H1 (cell line): ENCODE data around the gene JAG2. TPM values are rescaled to one million over a fixed set of nuclear protein-coding genes. Genes with fewer than 3 reads are reported as not detected.

ENCODE experiments used
- CTCF ChIA-PET: fragments of 300-600 bp; sonication (Branson Sonifier 250); formaldehyde crosslinking; loops from one replicate; lab custom pipeline; 2021; ENCODE audit not compliant: partially characterized antibody; lab: Charles Lee
- POLR2A ChIA-PET: fragments of 300-600 bp; sonication (Branson Sonifier 250); formaldehyde crosslinking; loops from one replicate; lab custom pipeline; 2021; ENCODE audit warnings: inconsistent platforms; ENCODE audit not compliant: partially characterized antibody; lab: Charles Lee
- DNase-seq, 2 experiments: peaks; one replicate each; pipeline versions ENCODE4 v3.0.0 to v3.0.0-alpha.2; 2010 to 2022; ENCODE audit warnings: low spot score in 2 of 2, low read depth in 1 of 2, mixed read lengths in 1 of 2
- FAIRE-seq: peaks from 2 replicates; lab custom pipeline; 2011; peaks lifted over from hg19 to GRCh38; lab: Jason Lieb, UNC
- H2AFZ ChIP-seq: 2 replicates; pipeline ENCODE4 v1.8.1; 2012; ENCODE audit warnings: low read length, inconsistent platforms
- H2AK5ac ChIP-seq: 2 replicates; pipeline ENCODE4 v1.6.1; 2013; ENCODE audit warnings: low read depth, low read length
- H2BK120ac ChIP-seq: replicated peaks from 2 replicates; pipeline ENCODE3; 2013; ENCODE audit warnings: low read depth, low read length, inconsistent platforms
- H2BK12ac ChIP-seq: 2 replicates; pipeline ENCODE4 v1.6.1; 2013; ENCODE audit warnings: low read depth, low read length
- H2BK15ac ChIP-seq: 2 replicates; pipeline ENCODE4 v1.6.1; 2013; ENCODE audit warnings: low read length
- H2BK20ac ChIP-seq: 2 replicates; pipeline ENCODE4 v1.6.1; 2013; ENCODE audit warnings: low read length
- H2BK5ac ChIP-seq: 2 replicates; pipeline ENCODE4 v1.6.1; 2013; ENCODE audit warnings: low read depth, low read length
- H3K14ac ChIP-seq: 2 replicates; pipeline ENCODE4 v1.6.1; 2013; ENCODE audit warnings: inconsistent platforms; ENCODE audit not compliant: insufficient read length
- H3K18ac ChIP-seq: 2 replicates; pipeline ENCODE4 v1.6.1; 2013; ENCODE audit warnings: low read length; ENCODE audit errors: extremely low read depth
- H3K23ac ChIP-seq: 2 replicates; pipeline ENCODE4 v1.6.1; 2013; ENCODE audit warnings: inconsistent platforms; ENCODE audit not compliant: insufficient read length
- H3K23me2 ChIP-seq: 2 replicates; pipeline ENCODE4 v1.6.1; 2013; ENCODE audit warnings: low read depth, low read length
- H3K27ac ChIP-seq: 2 replicates; pipeline ENCODE4 v1.6.1; 2011; ENCODE audit warnings: low read depth, low read length, inconsistent platforms
- H3K27me3 ChIP-seq, 4 experiments: replicated peaks in 1 of 4; 1 replicate in 1 of 4; 2 replicates in 3 of 4; pipeline versions ENCODE4 v1.6.1 to v1.8.1; 2011 to 2013; ENCODE audit warnings: low read length in 3 of 4, mild to moderate bottlenecking in 3 of 4, inconsistent platforms in 2 of 4, mixed read lengths in 2 of 4, moderate library complexity in 1 of 4; ENCODE audit not compliant: control insufficient read depth in 3 of 4, insufficient read depth in 3 of 4; ENCODE audit errors: extremely low read depth in 1 of 4
- H3K36me3 ChIP-seq, 4 experiments: 2 replicates each; pipeline versions ENCODE4 v1.6.1 to v1.8.1; 2011 to 2013; ENCODE audit warnings: mild to moderate bottlenecking in 4 of 4, low read length in 3 of 4, moderate library complexity in 2 of 4, control low read depth in 1 of 4, inconsistent platforms in 1 of 4; ENCODE audit not compliant: insufficient read depth in 4 of 4, control insufficient read depth in 2 of 4
- H3K4ac ChIP-seq: replicated peaks from 2 replicates; pipeline ENCODE3; 2013; ENCODE audit warnings: low read length, low read depth, mixed read lengths, inconsistent platforms; ENCODE audit not compliant: insufficient read length
- H3K4me1 ChIP-seq, 4 experiments: replicated peaks in 1 of 4; 1 replicate in 1 of 4; 2 replicates in 3 of 4; pipeline versions ENCODE4 v1.6.1 to v1.8.1; 2011 to 2013; ENCODE audit warnings: low read length in 3 of 4, inconsistent platforms in 2 of 4, mixed read lengths in 1 of 4; ENCODE audit not compliant: insufficient read depth in 4 of 4, control insufficient read depth in 3 of 4
- H3K4me2 ChIP-seq, 2 experiments: 2 replicates each; pipeline versions ENCODE4 v1.6.1 to v1.8.1; 2011 to 2013; ENCODE audit warnings: low read depth in 2 of 2, low read length in 2 of 2, control low read depth in 1 of 2, inconsistent platforms in 1 of 2, mild to moderate bottlenecking in 1 of 2; ENCODE audit not compliant: insufficient read depth in 1 of 2
- H3K4me3 ChIP-seq, 4 experiments: fragments of 200-600, 300-600 bp in 1 of 4; sonication (generic), shearing (Covaris generic), sonication (Bioruptor Twin) in 1 of 4; 2 replicates each; pipeline versions ENCODE4 v1.5.1 to v1.8.1; 2011 to 2016; ENCODE audit warnings: low read length in 4 of 4, low read depth in 3 of 4, control low read depth in 2 of 4, inconsistent platforms in 2 of 4, mild to moderate bottlenecking in 2 of 4, mixed read lengths in 1 of 4, moderate library complexity in 1 of 4; ENCODE audit not compliant: insufficient read depth in 2 of 4; ENCODE audit errors: extremely low read depth in 1 of 4
- H3K56ac ChIP-seq: replicated peaks from 2 replicates; pipeline ENCODE3; 2013; ENCODE audit warnings: low read depth, mild to moderate bottlenecking, mixed read lengths, low read length, inconsistent platforms; ENCODE audit not compliant: insufficient read length
- H3K79me1 ChIP-seq: 2 replicates; pipeline ENCODE4 v1.6.1; 2013; ENCODE audit warnings: low read depth, low read length, control low read depth
- H3K79me2 ChIP-seq, 2 experiments: 2 replicates each; pipeline versions ENCODE4 v1.6.1 to v1.8.1; 2012 to 2013; ENCODE audit warnings: low read length in 2 of 2, mild to moderate bottlenecking in 2 of 2, inconsistent platforms in 1 of 2; ENCODE audit not compliant: insufficient read depth in 2 of 2, control insufficient read depth in 1 of 2
- H3K9ac ChIP-seq, 4 experiments: replicated peaks in 1 of 4; 1 replicate in 1 of 4; 2 replicates in 3 of 4; pipeline versions ENCODE4 v1.6.1 to v1.8.1; 2011 to 2013; ENCODE audit warnings: low read depth in 3 of 4, low read length in 3 of 4, control low read depth in 2 of 4, mild to moderate bottlenecking in 2 of 4, moderate library complexity in 2 of 4, inconsistent platforms in 1 of 4; ENCODE audit errors: extremely low read depth in 1 of 4
- H3K9me3 ChIP-seq, 2 experiments: 2 replicates each; pipeline versions ENCODE4 v1.6.1 to v1.8.1; 2012 to 2013; ENCODE audit warnings: mild to moderate bottlenecking in 2 of 2, moderate library complexity in 2 of 2, control low read depth in 1 of 2, inconsistent platforms in 1 of 2, low read depth in 1 of 2, low read length in 1 of 2, mixed read lengths in 1 of 2; ENCODE audit not compliant: insufficient read depth in 2 of 2
- H4K20me1 ChIP-seq, 2 experiments: replicated peaks in 1 of 2; 2 replicates each; pipeline versions ENCODE3 to v1.8.1; 2011 to 2013; ENCODE audit warnings: inconsistent platforms in 2 of 2, low read length in 2 of 2, mild to moderate bottlenecking in 1 of 2; ENCODE audit not compliant: insufficient read depth in 2 of 2, control insufficient read depth in 1 of 2
- H4K5ac ChIP-seq: 2 replicates; pipeline ENCODE4 v1.6.1; 2013; ENCODE audit warnings: low read length, low read depth, mixed read lengths, inconsistent platforms; ENCODE audit not compliant: insufficient read length
- H4K8ac ChIP-seq: 2 replicates; pipeline ENCODE4 v1.8.0; 2013; ENCODE audit warnings: mild to moderate bottlenecking, moderate library complexity, low read length, inconsistent platforms; ENCODE audit not compliant: insufficient read depth; ENCODE audit errors: extremely low read depth
- H4K91ac ChIP-seq: replicated peaks from 2 replicates; pipeline ENCODE3; 2013; ENCODE audit warnings: low read length, mixed read lengths, inconsistent platforms; ENCODE audit not compliant: insufficient read length
- CBX5 ChIP-seq: fragments of 300-800, 300-1000 bp; sonication (generic); IDR thresholded peaks from 2 replicates; pipeline ENCODE4 v1.7.1; 2016; ENCODE audit warnings: antibody characterized with exemption, low read length, low read depth
- CHD1 ChIP-seq: IDR thresholded peaks from 2 replicates; pipeline ENCODE4 v1.6.1; 2012; ENCODE audit warnings: low read depth, low read length, improper control_type of control experiment
- EZH2 ChIP-seq: fragments of 200-600 bp; sonication (generic); IDR thresholded peaks from 2 replicates; pipeline ENCODE4 v1.7.1; 2012; ENCODE audit warnings: low read depth, mild to moderate bottlenecking, moderate library complexity, low read length, inconsistent platforms; ENCODE audit not compliant: severe bottlenecking
- GABPA ChIP-seq: IDR thresholded peaks from 2 replicates; pipeline ENCODE4 v1.6.1; 2011; ENCODE audit warnings: mild to moderate bottlenecking, low read length, moderate library complexity, borderline replicate concordance; ENCODE audit not compliant: insufficient read depth
- POLR2A ChIP-seq, 2 experiments: IDR thresholded peaks; 1 replicate in 1 of 2; 2 replicates in 1 of 2; pipeline ENCODE4 v1.6.1; 2011; ENCODE audit warnings: low read depth in 2 of 2, low read length in 2 of 2, mild to moderate bottlenecking in 2 of 2; ENCODE audit errors: control extremely low read depth in 1 of 2
- SIN3A ChIP-seq, 2 experiments: IDR thresholded peaks in 1 of 2; conservative IDR thresholded peaks in 1 of 2; 2 replicates each; pipeline ENCODE4 v1.6.1; 2011 to 2012; ENCODE audit warnings: low read length in 2 of 2, improper control_type of control experiment in 1 of 2, low read depth in 1 of 2, mild to moderate bottlenecking in 1 of 2
- SIX5 ChIP-seq: IDR thresholded peaks from 2 replicates; pipeline ENCODE4 v1.6.1; 2011; ENCODE audit warnings: mild to moderate bottlenecking, low read depth, low read length
- SP4 ChIP-seq: IDR thresholded peaks from 2 replicates; pipeline ENCODE4 v1.6.1; 2012; ENCODE audit warnings: low read length, inconsistent platforms
- WGBS, 2 experiments: shearing (Covaris generic) in 1 of 2; methylation state at CpG; one replicate each; pipeline versions ENCODE4 v1.1.6 to v1.1.7; 2013 to 2015; ENCODE audit warnings: low lambda C conversion rate in 2 of 2, mixed read lengths in 2 of 2, inconsistent platforms in 1 of 2, low coverage in 1 of 2, missing lambda C conversion rate in 1 of 2; ENCODE audit not compliant: insufficient replicate concordance in 2 of 2, insufficient coverage in 1 of 2, insufficient read length in 1 of 2; ENCODE audit errors: extremely low coverage in 1 of 2, missing lambda C conversion rate in 1 of 2; 5-methylcytosine and 5-hydroxymethylcytosine counted together
- polyA plus RNA-seq, 7 experiments: library from polyadenylated mRNA; depleted of rRNA in 3 of 7; stranded (reverse) in 5 of 7; unstranded in 2 of 7; fragments of >200 nt in 5 of 7; fragments of 200-250 nt in 2 of 7; gene quantifications; 1 replicate in 5 of 7; 2 replicates in 1 of 7; 4 replicates in 1 of 7; pipeline versions ENCODE4 v1.2.1 to v1.2.3, GENCODE V29; 2011 to 2013; ENCODE audit warnings: missing spikeins in 2 of 7, mixed read lengths in 2 of 7
- total RNA-seq: library from RNA; stranded (reverse); fragmentation: NEBNext Ultra II Directional; extraction: Animal tissue kit (Norgen Biotek cat#: 25700); gene quantifications from 2 replicates; pipeline ENCODE4 v1.2.1, GENCODE V29; 2021
- TF ChIP-seq, protein P1 (sequence below): IDR thresholded peaks from 2 replicates; pipeline ENCODE4 v1.6.1; 2012; ENCODE audit warnings: inconsistent platforms

Gene JAG2
- total and polyA plus RNA-seq, 2 of the 8 experiments (the other 6 are each of a cell fraction or from before 2014, with no cell fraction given), result 2.8 to 6.2 TPM

DNA sequence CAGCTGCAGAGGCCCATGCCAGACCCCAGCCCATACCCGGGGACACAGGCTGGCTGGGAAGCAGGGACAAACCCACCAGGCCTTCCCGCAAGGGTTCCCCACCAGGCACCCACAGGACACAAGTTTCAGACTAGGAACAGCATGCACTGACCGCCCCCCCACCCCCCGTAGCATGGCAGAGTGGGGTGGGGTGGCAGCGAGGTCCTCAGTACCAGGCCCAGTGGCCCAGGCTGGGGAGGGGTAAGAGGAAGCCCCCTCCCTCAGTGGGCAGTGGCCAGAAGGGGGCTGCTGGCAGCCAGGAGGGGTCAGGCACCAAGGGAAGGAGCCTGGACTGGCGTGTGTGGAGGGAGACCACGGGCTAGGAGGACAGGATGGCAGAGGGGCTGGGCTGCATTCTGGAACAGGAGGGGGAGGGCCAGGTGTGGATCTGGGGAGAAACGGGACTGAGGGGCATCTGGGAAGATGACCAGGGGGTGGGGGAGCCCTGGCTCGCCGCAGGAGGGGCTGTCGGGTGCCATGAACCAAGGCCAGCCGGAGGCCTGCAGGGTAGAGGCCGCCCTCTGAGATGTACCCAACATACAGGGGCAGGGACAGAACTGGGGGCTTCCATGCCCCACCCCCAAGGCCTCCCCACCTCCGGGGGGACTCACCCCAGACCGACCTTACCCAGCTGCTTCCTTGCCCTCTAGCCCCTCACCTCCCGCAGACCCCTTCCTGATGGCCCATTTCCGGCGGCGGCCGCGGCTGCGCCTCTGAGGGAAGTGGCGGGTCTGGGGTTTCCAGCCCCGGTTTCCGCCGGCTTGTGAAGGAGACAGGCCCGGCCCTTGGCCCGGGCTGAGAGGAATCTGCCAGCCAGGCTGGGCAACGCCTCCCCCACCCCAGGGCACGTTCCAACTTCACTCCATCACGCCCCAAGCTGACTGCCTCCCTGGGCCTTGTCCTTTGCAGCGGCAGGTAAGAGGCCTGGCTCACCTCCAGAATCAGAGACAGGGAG, 5.6 kb upstream of the JAG2 start:
- Histone ChIP-seq H3K79me1 (no peaks in the 10 kb centered on the region; the same call in 1 of the 2 replicates), H3K56ac (no peak overlapping the region), H4K8ac (no peak overlapping the region), H4K5ac (no peak overlapping the region), H2BK120ac (no peak overlapping the region), H3K4me3 (no peak overlapping the region), H3K9me3 (no peaks in the 10 kb centered on the region), H3K4ac (no peak overlapping the region), H2BK20ac (no peak overlapping the region), H3K4me2 (no peak overlapping the region), H2BK12ac (no peak overlapping the region), H3K18ac (no peak overlapping the region), H2AK5ac (no peak overlapping the region), H3K23ac (no peak overlapping the region), H2AFZ (no peak overlapping the region), H2BK5ac (no peak overlapping the region), H2BK15ac (no peak overlapping the region), H3K27ac (no peak overlapping the region), H3K36me3 (no peaks in the 10 kb centered on the region), H3K9ac (no peak overlapping the region), H3K23me2 (no peaks in the 10 kb centered on the region), H3K79me2 (no peaks in the 10 kb centered on the region), H3K14ac (no peak overlapping the region), H3K4me1 (peaks cover 0 to 3% (median 2%) of the 10 kb centered on the region in 4 experiments; a peak in 4 of 7 replicates), H4K20me1 (peaks cover 2 to 13% of the 10 kb centered on the region in 2 experiments), H3K27me3 (peaks cover 0 to 8% (median 4%) of the 10 kb centered on the region in 4 experiments; a peak in 3 of 7 replicates), H4K91ac (no peak overlapping the region)
- FAIRE-seq, result no peak
- CTCF ChIA-PET, result interaction anchor here (1.2 to 5.2 kb wide), 2 partner anchors 25 to 308 kb away, joined by 3 to 36 read pairs; no protein-coding TSS in a partner anchor
- DNase-seq, result no peak
- POLR2A ChIA-PET, result interaction anchor here (0.7 kb wide), 1 partner anchor 10 kb away, joined by 4 read pairs; no protein-coding TSS in a partner anchor
- 89% methylated on average over 23 of the region's 32 CpGs; no CpG with 5 or more reads in 1 of the 2 experiments for WGBS, 2 experiments
- no peak for TF ChIP-seq EZH2
- no peak for TF ChIP-seq POLR2A (IDR thresholded peaks at IDR 0.05; ENCODE audit: control extremely low read depth in 1 of 2, low read depth in 2 of 2, low read length in 2 of 2)
- TF ChIP-seq SIN3A (conservative IDR thresholded peaks at IDR 0.05 in 1 of 2, IDR thresholded peaks at IDR 0.05 in 1 of 2; ENCODE audit: low read depth in 1 of 2, low read length in 2 of 2), result no peak
- TF ChIP-seq CHD1, result no peak
- TF ChIP-seq SP4, result no peak
- TF ChIP-seq, protein P1, sequence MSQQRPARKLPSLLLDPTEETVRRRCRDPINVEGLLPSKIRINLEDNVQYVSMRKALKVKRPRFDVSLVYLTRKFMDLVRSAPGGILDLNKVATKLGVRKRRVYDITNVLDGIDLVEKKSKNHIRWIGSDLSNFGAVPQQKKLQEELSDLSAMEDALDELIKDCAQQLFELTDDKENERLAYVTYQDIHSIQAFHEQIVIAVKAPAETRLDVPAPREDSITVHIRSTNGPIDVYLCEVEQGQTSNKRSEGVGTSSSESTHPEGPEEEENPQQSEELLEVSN, result no peak
- no peak for TF ChIP-seq CBX5
- no peak for TF ChIP-seq SIX5
- no peak for TF ChIP-seq GABPA
